ENCODE data around the gene ERCC6L2.

Gene ERCC6L2

DNA sequence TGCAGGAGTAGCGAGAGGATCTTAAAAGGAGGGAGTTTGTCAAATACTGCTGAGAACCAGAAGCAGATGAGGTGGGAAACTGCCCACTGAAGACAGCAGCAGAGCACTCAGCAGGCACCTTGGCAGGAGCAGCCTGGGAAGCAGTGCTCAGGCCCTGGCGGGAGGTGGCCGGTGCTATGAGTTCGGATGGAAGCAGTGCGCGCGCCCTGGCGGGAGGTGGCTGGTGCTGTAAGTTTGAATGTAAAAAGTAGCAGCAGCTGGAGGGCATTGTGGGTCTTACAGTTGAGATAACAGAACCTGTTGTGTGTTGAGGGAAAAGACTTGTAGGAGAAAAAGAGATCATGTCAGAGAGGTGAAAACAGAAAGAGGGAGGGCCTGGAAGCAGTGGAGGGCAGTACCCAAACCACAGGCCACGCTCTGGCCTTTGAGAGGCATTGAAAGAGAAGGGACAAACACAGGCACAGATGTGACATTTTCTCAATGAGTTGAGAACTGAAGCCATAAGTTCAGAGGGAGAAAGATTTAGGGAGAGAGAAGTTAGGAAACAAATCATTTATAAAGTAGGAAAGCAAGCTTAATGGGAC is 130.9 kb downstream of the ERCC6L2 start:
- H3K79me2 ChIP-seq, result no peaks in the 10 kb centered on the region
- H2AFZ ChIP-seq, result no peak overlapping the region
- no peaks in the 10 kb centered on the region for H3K27me3 ChIP-seq (ENCODE audit: control insufficient read depth, insufficient read depth, low read length)
- no peak overlapping the region for H3K4me3 ChIP-seq (ENCODE audit: low read depth, low read length)
- H3K4me2 ChIP-seq (ENCODE audit: low read length), result no peak overlapping the region
- peaks cover 3% of the 10 kb centered on the region for H3K4me1 ChIP-seq
- H3K9ac ChIP-seq, result no peak overlapping the region
- H3K9me3 ChIP-seq (ENCODE audit: control insufficient read depth, low read length), result no peaks in the 10 kb centered on the region
- TF ChIP-seq, protein P1, sequence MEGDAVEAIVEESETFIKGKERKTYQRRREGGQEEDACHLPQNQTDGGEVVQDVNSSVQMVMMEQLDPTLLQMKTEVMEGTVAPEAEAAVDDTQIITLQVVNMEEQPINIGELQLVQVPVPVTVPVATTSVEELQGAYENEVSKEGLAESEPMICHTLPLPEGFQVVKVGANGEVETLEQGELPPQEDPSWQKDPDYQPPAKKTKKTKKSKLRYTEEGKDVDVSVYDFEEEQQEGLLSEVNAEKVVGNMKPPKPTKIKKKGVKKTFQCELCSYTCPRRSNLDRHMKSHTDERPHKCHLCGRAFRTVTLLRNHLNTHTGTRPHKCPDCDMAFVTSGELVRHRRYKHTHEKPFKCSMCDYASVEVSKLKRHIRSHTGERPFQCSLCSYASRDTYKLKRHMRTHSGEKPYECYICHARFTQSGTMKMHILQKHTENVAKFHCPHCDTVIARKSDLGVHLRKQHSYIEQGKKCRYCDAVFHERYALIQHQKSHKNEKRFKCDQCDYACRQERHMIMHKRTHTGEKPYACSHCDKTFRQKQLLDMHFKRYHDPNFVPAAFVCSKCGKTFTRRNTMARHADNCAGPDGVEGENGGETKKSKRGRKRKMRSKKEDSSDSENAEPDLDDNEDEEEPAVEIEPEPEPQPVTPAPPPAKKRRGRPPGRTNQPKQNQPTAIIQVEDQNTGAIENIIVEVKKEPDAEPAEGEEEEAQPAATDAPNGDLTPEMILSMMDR (IDR thresholded peaks at IDR 0.05), result no peak
- H3K27ac ChIP-seq, result no peak overlapping the region
- H3K36me3 ChIP-seq (ENCODE audit: control insufficient read depth, insufficient read depth, low read length), result no peaks in the 10 kb centered on the region

DNA sequence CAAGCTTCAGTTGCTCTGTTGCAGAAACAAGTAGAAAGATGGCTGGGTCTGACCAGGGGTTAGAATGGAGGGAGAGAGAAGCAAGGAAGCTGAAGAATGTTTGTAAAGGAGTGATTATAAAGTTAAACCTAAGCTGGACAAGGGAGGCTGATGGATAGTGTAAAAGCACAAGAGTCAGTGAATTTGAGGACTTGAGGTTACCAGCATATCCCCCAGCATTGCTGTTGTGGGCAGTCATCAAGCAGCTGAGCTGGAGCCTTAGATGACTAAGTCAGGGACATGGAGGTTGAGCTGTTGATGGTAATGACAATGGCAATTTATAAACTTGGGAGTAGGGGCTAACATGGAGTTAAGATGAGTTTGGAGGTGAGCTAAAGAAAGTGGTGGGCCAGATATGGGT is 131.5 kb downstream of the ERCC6L2 start:
- Histone ChIP-seq H3K9me3 (ENCODE audit: control insufficient read depth, low read length) (no peaks in the 10 kb centered on the region), H3K79me2 (no peaks in the 10 kb centered on the region), H3K4me3 (ENCODE audit: low read depth, low read length) (no peak overlapping the region), H3K4me1 (peaks cover 3% of the 10 kb centered on the region), H3K27ac (no peak overlapping the region), H3K27me3 (ENCODE audit: control insufficient read depth, insufficient read depth, low read length) (no peaks in the 10 kb centered on the region), H3K9ac (no peak overlapping the region), H3K36me3 (ENCODE audit: control insufficient read depth, insufficient read depth, low read length) (no peaks in the 10 kb centered on the region), H3K4me2 (ENCODE audit: low read length) (no peak overlapping the region), H2AFZ (no peak overlapping the region)
- TF ChIP-seq, protein P1 (IDR thresholded peaks at IDR 0.05), result no peak

DNA sequence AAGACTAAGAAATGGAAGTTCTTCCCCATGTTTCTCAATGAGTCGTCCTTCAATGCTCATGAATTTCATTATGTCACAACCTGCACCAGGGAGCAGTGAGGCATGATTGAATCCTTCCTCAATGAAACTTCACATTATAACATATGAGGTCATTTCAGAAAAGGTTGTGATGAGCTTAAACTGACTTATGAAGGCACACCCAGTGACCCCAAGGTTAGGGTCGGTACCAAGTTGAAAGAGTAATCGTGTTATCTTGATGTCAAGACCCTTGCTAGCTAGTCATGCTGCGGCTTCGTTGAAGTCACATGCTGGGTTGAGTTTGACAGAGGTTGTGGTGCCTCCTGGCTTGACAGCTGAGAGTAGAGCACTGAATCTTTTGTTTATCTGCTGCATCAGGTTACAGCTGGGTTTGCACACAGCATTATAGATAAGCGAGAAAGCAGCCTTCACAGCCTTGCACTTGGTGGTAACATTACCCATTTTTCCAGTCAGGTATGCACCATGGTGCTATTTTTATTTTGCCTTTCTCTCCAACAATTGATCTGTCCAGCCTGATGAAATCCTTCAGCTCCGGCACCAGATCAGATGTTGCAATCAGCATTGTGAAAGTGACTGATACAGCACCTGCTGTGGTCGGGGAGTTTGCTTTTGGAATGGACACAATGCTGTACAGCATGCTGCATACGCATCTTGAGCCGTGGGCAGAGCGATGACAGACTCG is 133.2 kb downstream of the ERCC6L2 start:
- no peak overlapping the region for H2AFZ ChIP-seq
- H3K9ac ChIP-seq, result no peak overlapping the region
- TF ChIP-seq, protein P1 (IDR thresholded peaks at IDR 0.05), result no peak
- no peaks in the 10 kb centered on the region for H3K79me2 ChIP-seq
- H3K4me3 ChIP-seq (ENCODE audit: low read depth, low read length), result no peak overlapping the region
- H3K4me2 ChIP-seq (ENCODE audit: low read length), result no peak overlapping the region
- H3K27me3 ChIP-seq (ENCODE audit: control insufficient read depth, insufficient read depth, low read length), result no peaks in the 10 kb centered on the region
- H3K4me1 ChIP-seq, result peaks cover 3% of the 10 kb centered on the region
- no peak overlapping the region for H3K27ac ChIP-seq
- H3K36me3 ChIP-seq (ENCODE audit: control insufficient read depth, insufficient read depth, low read length), result no peaks in the 10 kb centered on the region
- no peaks in the 10 kb centered on the region for H3K9me3 ChIP-seq (ENCODE audit: control insufficient read depth, low read length)

DNA sequence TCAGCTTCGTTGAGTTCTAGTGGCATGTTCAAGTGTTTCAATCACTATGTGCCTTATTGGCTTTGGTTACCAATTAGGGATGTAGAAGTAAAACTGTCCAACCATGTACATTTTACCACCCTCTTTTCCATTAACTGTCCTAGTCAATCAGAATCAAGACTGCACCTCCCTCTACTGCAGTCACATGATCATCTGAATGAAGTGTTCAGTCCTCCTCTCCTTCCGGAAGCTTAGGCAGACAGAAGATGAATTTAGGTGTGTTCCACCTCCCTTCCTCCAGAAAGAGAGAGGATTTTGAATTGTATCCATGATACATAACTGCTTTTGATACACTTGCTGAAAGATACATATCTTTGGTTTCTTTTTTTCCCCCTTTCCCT is 133.7 kb downstream of the ERCC6L2 start:
- H3K9me3 ChIP-seq (ENCODE audit: control insufficient read depth, low read length), result no peaks in the 10 kb centered on the region
- TF ChIP-seq, protein P1 (IDR thresholded peaks at IDR 0.05), result no peak
- no peaks in the 10 kb centered on the region for H3K27me3 ChIP-seq (ENCODE audit: control insufficient read depth, insufficient read depth, low read length)
- no peak overlapping the region for H3K27ac ChIP-seq
- no peak overlapping the region for H3K9ac ChIP-seq
- no peak overlapping the region for H2AFZ ChIP-seq
- no peaks in the 10 kb centered on the region for H3K79me2 ChIP-seq
- H3K4me2 ChIP-seq (ENCODE audit: low read length), result no peak overlapping the region
- H3K4me3 ChIP-seq (ENCODE audit: low read depth, low read length), result no peak overlapping the region
- no peaks in the 10 kb centered on the region for H3K36me3 ChIP-seq (ENCODE audit: control insufficient read depth, insufficient read depth, low read length)
- H3K4me1 ChIP-seq, result peaks cover 3% of the 10 kb centered on the region
